ENCODE data around the gene ZNF423.
"Not testable (repeated sequence)": the region's sequence is repeated elsewhere in the genome, so short reads cannot be mapped to it uniquely, and the experiment has no call there.

The ZNF423 gene

DNA sequence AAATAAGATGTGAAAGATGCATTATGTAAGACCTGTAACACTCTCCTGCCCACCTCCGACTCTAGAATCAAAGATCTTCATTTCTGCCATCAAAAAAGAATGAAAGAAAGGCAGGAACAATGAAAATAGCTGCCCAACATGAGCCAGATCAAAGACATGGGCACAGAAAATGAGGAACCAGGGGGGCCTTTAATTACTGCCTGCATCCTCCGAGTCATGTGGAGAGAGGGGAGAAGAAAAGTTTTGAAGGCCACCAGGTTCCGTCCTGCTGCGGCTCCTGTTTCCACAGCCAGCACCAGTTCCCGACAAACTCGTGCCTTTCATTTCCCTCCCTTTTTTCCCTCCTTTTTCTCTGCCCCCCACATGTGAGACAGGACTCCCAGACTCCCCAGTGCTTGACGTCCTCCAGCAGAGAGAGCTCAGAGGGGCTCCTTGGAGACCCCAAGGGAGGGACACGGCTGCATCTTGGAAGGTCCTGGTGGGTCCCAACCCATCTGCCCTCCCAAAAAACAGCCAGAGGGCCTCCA, 168.4 kb downstream of the ZNF423 start:
- no peak for DNase-seq

DNA sequence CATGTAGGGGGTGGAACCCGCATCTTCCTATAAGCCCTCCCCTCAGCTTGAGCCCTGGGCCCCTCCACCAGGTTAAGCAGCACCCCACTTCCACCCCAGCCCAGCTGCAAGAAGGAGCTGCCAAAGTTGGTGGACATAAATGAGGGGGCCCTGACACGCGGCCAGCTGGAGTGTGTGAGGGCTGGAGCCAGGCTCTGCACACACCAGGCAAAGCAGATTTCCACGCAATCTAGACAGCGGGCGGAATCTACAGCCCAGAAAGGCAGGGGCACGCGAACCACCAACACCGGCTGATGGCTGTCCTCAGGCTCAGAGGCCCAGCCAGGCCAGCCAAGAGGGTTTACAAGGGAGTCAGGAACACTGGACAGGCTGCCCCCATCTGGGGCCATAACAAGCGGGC, 171.2 kb downstream of the ZNF423 start:
- no peak for DNase-seq

- DNase-seq = no peak
These were observed 173.2 kb downstream of the ZNF423 start for GRCh38 chr16:49682577-49683165.

DNA sequence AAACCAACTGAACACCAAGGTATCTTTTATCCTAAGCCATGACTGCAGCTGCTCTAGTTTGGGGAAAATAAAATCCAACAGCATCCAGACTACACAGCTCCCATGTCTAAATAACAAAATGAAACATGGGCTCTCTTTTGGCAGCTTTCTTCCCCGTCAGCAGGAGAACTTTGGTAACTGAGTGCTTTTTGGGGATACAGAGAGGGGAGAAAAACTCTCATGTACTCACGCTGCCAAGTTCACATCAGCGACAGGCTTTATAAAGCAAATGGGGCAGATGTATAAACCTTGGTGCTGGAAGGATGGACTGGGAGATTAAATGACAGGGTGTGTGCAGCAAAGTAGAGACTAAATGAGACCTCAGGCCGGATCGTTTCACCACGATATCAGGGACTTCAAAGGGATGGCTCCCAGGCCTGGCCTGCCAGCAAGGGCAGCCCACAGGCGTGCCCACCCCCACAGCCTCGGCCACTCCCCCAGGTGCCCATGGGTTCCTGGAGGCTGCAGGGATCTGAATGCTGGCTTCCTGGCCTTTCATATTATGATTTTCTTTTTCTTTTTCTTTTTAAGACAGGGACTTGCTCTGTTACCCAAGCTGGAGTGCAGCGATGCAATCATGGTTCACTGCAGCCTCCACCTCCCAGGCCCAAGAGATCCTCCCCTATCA, 174.6 kb downstream of the ZNF423 start:
- no peak for DNase-seq

- no peak for DNase-seq
These were observed 176.8 kb downstream of the ZNF423 start for GRCh38 chr16:49679095-49679494.

- DNase-seq = not testable (repeated sequence)
These were observed 178.3 kb downstream of the ZNF423 start for GRCh38 chr16:49677661-49678060.

- DNase-seq = no peak
These were observed 180.5 kb downstream of the ZNF423 start for GRCh38 chr16:49675413-49675812.

DNA sequence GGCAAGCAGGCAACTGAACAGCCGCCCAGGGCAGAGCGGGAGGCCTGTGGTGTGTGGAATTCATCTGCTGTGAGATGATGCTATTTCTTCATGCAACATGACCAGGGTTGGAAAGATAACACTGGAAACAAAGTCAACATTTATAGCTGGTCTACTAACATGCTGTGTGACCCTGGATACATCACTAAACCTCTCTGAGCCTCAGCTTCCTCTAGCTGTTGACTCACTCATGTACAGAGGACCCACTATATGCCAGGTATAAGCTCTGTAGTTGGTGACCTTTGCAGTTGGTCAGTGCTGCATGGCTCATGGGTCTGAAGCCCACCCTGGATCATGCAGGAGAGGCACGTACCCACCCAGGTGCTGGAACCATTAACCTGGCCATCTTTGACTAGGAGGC, 180.9 kb downstream of the ZNF423 start:
- DNase-seq = no peak

DNA sequence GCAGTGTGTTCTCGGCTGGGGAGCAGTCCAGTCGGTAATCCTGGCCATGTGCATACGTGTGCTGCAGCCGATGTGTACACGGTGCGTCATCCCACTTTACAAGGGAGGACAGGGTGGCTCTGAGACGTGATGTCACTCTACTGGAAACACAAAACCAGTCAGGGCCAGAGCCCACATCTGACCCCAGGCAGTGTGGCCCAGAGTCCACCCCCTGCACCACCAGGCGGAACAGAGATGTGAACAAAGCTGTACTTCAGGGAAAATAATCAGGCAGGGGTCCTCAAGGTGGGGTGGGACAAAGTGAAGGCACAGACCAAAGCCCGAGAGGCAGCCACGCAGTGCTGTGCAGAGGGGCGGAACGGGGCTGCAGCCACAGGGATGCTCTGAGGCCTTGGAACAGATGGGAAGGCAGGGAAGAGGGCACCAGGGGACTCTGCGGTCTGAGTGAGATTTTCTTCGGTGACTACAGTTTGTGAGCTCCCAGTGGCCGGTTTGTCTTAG, 181.5 kb downstream of the ZNF423 start:
- no peak for DNase-seq

DNA sequence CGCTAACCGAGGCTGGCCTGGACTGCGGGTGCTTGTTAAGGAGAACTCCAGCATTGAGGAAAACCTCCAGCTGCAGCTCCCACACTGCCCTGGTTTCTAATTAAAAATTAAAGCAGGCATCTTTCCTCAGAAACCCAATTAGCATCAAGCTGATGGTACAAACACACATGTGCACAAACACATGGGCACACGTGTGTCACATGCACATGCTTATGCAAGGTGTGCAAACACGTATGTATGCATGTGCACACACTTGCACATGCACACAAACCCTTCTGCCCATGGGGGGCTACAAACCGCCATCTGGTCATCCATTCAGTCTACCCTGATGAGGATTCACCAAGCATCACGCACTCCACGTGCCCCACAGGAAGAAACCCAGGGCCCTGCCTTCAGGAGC, 182.5 kb downstream of the ZNF423 start:
- DNase-seq = no peak

GRCh38 chr16:49672753-49673152, 183.2 kb downstream of the ZNF423 start:
- no peak for DNase-seq

DNA sequence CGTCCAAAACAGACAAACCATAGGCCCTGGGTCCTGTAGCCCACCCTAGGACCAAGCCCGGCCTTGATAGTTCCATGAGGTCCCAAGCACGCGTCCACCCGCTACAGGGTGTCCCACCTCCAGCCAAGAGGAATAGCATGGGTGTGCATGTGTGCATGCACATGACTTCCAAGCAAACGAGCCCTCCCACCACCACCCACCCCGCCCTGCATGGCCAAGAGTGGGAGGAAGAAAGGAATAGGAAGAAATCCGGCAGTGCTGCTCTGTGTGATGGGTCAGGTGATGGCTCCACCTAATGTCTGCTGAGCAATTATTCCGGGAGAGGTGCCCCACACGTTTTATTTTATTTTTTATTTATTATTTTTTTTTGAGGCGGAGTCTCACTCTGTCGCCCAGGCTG, 184.6 kb downstream of the ZNF423 start:
- no peak for DNase-seq

GRCh38 chr16:49670627-49671026, 185.3 kb downstream of the ZNF423 start:
- DNase-seq = no peak

- no peak for DNase-seq
These were observed 190.3 kb downstream of the ZNF423 start for GRCh38 chr16:49665482-49666230.

GRCh38 chr16:49664221-49665215, 191.4 kb downstream of the ZNF423 start:
- no peak for DNase-seq

DNA sequence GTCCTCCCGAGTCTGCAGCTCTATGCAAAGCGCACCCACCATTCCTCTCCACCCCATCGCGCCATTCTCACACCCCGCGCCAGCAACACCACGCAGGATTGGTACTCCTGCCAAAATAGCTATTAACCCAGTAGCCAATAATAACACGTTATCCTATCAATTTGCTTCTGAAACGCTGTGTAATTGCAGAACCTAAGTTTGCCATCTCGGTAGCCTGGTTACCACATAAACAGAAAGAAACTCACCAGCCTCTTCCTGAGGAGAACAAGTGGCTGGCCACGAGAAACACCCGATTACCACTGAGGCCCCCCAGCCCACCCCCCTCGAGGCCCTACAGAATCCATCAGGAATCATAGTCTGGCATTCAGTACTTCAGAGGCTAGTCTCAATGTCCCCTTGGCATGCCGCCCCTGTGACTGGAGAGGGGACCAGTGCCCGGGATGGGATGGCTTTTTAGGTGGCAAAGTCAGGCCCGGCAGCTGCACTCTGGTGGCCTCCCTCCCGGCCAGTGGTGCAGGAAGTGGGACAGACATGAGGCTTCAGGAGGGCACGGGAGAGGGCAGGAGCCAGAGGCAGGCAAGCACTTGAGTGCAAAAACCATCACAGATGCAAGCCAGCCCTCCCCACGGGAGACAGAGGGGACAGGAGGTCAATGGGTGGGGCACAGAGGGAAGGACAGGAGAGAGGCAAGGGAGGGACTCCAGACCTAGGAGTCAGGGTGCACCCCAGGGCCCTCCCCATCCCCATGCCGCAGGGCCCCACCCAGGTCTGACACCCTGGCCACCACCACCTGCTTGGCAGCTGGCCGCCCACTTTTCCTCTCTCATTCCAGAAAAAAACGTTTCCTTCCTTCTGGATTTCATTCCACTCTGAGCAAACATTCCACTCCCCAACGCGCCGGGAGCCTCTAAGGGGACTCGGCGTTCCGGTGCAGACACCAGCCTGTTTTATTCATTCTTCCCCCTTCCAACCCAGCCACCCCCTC, 192.5 kb downstream of the ZNF423 start:
- DNase-seq = no peak

DNA sequence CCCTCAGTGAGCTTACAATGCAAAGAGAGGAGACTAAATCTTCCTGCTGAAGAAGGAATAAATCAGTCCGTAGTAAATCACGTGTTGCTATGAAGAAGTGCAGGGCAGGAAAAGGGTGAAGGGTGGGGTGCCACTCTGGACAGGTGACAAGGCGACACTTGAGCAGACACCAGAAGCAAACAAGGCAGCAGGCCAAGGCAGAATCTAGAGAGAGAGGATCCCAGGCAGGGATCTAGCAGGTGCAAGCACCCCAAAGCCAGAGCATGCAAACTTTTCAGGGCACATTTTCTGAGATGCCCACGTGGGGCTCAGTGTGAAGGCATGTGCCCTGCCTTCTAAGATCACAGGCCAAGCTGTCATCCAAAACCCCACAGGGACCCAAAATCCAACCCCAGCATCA, 193.3 kb downstream of the ZNF423 start:
- no peak for DNase-seq

GRCh38 chr16:49661465-49662187, 194.3 kb downstream of the ZNF423 start:
- DNase-seq = no peak

DNA sequence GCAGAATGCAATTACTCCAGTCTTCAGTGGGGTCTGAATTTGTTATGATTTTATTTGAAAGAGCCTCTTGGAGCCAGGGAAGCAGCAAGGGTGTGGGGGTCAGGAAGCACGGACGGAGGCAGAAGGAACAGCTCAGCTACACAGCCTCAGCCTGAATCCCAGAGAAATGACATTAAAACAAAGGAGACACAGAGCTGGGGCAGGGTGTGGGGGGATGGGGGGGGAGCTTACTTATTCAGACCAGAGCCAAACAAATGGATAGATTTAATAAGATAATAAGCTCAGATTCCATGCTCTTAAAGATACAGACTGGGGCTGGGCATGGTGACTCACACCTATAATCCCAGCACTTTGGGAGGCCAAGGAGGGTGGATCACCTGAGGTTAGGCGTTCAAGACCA, 195.3 kb downstream of the ZNF423 start:
- DNase-seq = no peak

DNA sequence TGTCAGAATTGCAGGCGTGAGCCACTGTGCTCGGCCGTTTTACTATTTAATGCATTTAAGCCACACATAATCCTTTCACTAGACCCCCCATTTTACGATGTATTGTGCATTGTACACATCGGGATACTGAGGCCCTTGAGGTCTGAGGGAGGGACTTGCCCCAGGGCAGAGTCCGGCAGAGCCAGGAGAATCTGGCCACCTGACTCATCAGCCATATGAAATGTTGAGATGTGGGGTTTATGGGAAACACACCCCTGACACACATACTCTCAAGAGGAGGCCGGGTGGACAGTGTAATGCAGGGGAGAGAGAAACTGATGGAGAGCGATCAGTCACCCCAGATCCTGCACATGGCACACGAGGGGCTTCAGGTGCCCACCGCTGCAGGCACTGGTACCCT, 196.6 kb downstream of the ZNF423 start:
- no peak for DNase-seq

DNA sequence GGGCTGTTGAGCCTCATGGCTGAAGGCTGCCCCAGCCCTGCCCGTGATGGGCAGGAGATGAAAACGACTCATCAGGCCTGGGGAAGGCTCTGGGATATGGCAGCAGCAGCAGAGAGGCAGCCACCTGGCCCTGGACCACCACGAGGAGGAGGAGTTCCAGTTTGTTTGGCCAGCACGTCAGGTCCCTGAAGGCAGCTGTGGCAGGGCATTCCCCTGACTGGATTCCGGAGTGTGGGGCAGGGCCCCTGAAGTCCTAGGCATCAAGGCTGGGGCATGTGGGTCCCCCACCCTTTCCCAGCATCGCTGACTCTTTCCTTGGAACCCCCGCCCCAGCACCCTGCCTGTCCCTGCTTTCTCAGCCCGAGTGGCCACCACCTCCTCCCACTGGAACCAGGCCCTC, 197.4 kb downstream of the ZNF423 start:
- DNase-seq = no peak

Measured in CD4-positive, alpha-beta T cell treated with Interleukin-4 for 4 hours (primary cell).